ENCODE data around the gene OSR1.
"Not testable (repeated sequence)": the region's sequence is repeated elsewhere in the genome, so short reads cannot be mapped to it uniquely, and the experiment has no call there.

OSR1 gene

DNA sequence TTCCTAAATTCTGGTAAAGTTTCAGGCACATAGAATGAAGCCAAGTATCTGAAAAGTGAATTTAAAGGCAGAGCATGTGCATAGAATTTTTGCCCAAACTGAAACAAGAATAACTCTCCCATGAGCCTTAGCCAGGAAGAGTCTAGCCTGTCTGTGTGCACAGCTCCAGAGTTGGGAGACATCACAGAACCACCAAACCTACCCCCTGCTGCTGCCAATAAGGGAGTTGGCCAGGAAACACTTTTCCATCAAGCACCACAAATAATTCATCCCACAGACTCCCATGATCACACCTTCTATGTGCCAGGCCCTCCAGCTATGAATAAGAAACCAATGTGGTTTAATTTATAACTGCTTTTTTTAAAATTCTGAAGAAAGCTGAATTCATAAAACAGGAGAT, 27.0 kb downstream of the OSR1 start:
- no peak for DNase-seq (ENCODE audit: low read depth)

DNA sequence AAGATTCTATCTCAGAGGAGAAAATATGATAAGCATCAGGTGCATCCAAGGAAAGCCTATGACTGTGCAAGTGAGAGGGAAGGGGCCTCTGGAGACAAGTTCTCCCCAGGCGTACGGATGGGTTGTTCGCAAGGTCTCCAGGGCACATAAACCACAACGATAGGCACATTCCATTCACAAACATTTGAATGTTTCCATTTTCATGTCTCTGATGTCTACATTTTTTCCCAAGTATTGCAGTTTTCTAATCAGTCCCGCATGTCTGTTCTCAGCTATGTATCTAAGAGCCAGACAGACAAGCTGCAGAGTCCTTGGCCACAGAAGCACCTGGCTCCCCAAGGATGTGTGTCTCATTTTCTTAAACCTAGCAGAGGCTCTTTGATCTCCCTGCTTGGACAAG, 28.0 kb downstream of the OSR1 start:
- DNase-seq (ENCODE audit: low read depth): no peak

DNA sequence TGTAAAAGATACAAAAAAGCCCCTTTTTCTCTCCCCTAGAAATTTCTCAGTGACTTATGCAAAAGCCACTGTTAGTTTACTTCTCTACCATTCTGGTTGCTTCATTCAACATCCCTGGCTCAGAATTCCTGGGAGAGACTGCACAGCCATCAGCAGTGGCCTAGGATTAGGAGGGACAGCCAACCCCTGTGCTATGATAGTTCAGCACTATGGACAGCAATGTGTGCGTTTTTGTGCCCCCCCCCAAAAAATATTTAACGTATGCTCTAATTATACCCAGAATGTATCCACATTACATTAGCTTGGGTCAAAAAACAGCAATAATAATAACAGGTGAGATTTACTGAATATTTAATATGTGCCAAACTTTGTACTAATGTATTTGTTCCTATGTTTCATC, 29.0 kb downstream of the OSR1 start:
- no peak for DNase-seq (ENCODE audit: low read depth)

DNA sequence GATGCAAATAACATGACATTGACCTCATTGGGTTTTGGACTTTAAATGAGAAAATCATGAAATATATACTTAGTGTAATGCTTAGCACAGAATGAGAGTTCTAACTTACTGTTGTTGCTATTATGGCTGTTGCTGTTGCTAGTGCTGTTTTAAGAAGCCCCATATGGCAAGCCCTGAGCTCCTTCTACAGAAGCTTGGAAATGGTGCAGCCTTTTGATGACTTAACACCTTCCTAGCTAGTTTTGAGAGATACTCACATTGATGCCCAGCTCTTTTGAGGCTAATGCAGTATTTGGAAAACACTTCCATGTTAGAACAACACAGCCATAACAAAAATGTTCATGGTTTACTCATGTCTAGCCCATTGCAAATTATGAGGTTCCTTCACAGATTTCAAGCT, 30.9 kb downstream of the OSR1 start:
- no peak for DNase-seq (ENCODE audit: low read depth)

DNA sequence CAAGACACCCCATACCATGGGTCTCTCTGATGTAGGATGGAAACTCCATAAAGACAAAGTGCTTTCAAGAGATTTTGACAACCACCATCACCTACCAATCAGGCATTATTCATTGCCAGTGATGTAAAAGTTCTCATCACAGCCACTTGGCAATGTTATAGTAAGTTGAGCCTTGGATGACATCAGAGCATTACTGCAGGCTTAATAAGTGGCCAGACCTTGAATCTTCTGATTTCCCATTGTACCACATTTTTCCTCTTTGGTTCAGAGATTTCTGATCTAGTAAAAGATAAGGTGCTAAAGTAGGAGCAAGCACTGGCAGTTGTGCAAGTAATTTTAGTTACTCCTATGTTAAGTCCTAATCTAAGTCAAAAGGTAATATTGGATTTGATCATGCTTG, 36.5 kb downstream of the OSR1 start:
- no peak for DNase-seq (ENCODE audit: low read depth)

DNA sequence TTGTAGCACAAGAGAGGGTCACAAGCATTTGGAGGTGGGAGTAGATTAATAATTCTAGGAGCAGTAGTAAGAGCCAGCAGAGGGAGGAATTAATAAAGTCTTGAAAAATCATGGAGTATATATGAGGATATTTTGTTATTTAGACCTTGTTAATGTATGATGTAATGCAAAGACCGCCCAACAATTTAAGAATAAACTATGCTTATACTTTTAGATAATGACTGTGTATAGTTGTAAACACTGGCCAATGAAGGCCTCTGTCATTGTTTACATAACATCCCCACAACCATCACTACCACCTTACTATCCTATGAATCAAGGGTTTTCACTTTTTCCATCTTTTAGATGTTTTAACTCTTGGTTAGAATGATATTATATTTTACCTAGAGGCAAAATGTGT, 37.6 kb downstream of the OSR1 start:
- DNase-seq (ENCODE audit: low read depth): no peak

DNA sequence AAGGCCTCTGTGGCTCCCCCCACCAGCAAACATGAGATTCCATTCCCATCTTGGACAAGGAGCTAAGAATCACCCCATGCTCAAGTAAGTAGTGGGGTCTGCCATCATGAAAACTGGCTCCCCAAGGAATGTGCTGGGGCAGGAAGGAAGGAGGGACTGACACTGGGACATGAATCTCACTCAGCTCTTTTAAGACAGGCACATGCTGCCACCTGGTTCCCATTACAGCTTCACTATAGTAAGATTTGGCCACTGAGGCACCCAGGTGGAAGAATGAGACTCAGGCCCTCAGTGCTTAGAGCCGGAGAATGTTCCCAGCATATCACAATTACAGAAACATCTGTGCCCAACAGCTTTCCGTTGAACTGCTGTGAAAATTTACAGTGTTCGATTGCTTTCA, 38.7 kb downstream of the OSR1 start:
- DNase-seq (ENCODE audit: low read depth): no peak

DNA sequence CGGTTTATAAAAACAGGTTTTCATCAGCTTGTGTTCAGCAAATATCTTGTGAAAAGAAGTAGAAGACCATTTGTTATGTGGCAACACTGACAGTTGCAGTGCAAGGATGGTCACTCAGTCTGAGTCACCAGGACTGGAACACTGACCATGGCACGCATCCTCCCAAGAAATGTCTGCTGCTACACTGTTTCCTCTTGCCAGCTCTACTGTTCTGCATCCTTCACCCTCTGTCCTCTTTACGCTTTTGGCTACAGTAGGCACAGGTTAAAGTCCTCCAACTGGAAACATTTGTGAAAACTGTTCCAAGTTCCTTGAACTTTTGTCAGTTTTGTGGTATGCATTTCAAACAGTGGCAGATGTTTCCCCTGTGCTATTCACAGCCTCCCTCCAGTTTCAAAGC, 39.4 kb downstream of the OSR1 start:
- DNase-seq (ENCODE audit: low read depth): no peak

DNA sequence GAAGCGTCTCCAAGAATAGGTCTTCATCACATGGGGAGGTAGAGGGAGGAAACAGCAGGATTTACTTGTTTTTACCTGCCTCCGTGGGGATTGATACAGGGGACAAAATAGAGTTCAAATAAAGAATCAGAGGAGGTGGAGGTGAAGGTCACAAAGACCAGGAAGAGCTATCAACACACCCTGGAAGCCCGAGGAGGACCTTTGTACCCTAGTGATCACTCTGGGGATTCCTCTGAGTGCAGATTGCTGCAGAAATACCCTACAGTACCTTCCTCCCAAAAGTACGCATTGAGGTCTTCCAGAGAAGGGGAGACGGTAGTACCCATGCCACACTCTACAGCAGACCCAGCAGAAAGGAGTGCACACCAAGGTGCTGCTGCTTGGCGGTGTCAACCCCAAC, 44.9 kb downstream of the OSR1 start:
- DNase-seq (ENCODE audit: low read depth): no peak

DNA sequence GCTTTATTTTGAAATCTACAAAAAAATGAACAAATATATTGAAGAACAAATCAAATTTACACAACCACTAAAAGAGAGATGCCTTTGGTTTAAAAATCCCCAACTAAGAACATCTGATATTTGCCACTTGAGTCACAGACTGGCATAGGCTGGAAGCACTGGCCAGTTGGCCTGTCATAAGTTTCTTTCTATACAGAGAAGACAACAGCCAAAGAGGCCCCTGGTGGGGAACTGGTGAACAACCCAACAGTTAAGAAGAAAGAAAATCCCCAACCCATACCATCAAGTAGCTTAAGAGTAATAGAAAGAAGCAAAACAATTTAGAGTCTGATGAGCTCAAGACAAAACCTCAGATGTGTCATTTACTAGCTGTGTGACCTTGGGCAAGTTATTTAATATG, 45.5 kb downstream of the OSR1 start:
- no peak for DNase-seq (ENCODE audit: low read depth)

DNA sequence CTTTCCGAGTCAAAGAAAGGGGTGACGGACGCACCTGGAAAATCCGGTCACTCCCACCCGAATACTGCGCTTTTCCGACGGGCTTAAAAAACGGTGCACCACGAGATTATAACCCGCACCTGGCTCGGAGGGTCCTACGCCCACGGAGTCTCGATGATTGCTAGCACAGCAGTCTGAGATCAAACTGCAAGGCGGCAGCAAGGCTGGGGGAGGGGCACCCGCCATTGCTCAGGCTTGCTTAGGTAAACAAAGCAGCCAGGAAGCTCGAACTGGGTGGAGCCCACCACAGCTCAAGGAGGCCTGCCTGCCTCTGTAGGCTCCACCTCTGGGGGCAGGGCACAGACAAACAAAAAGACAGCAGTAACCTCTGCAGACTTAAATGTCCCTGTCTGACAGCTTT, 52.4 kb downstream of the OSR1 start:
- not testable (repeated sequence) for DNase-seq (ENCODE audit: low read depth)

DNA sequence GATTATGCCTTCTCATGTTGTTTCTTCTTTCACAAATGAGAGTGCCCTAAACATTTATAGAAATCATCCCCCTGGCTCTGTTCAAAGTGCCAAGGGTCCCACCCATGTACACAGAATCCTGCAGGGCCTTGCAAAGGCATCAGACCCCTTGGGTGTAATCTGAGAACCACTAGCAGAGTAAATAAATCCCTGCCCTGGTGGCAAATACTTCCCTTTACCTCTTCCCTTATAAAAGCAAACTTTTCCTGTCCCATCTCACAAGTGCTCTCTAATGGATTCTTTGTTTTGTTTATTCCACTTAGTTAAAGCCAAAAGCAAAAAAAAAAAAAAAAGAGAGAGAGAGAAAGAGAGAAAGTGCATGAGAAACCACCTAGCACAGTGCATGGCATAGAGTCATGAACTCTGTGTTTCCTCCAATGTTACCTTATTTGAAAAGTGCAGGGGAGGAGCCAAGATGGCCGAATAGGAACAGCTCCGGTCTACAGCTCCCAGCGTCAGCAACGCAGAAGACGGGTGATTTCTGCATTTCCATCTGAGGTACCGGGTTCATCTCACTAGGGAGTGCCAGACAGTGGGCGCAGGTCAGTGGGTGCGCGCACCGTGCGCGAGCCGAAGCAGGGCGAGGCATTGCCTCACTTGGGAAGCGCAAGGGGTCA, 52.9 kb downstream of the OSR1 start:
- DNase-seq (ENCODE audit: low read depth): not testable (repeated sequence)

DNA sequence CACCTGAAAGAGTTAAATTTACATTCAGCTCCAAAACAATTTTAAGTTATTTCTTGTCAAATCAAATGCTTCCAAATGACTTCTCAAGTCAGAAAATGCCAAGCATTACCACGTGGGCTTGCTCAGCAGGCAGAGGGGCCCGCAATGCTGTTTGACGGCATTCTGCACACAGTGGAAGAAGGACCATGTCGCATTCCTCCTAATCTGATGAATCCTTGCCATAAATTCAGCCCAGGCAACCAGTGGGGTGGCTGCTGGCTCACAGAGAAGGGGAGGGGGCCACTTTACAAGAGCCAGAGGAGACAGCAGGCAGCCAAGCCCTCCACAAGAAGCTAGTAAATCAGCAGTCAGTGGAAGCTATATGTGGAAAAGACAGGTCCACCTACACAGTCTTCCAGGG, 56.7 kb downstream of the OSR1 start:
- DNase-seq (ENCODE audit: low read depth): no peak
